MV-4-11 (cell line): ENCODE data around the gene ADAMTS10.
"Not testable (repeated sequence)": the region's sequence is repeated elsewhere in the genome, so short reads cannot be mapped to it uniquely, and the experiment has no call there.

Experiments used
- DNase-seq: peaks from one replicate; lab custom pipeline; 2025; lab: John Stamatoyannopoulos, UW

Gene ADAMTS10

DNA sequence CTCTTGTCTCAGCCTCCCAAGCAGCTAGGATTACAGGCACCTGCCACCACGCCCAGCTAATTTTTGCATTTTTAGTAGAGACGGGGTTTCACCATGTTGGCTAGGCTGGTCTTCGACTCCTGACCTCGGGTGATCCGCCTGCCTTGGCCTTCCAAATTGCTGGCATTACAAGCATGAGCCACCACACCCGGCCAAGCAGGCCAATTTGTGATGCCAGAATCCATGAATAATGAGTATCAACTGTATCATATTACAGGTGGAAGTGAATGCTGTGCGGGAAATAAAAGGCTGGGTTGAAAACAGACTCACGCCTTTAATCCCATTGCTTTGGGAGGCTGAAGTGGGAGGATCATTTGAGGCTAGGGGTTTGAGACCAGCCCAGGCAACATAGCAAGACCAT, 16.3 kb upstream of the ADAMTS10 start:
- no peak for DNase-seq

DNA sequence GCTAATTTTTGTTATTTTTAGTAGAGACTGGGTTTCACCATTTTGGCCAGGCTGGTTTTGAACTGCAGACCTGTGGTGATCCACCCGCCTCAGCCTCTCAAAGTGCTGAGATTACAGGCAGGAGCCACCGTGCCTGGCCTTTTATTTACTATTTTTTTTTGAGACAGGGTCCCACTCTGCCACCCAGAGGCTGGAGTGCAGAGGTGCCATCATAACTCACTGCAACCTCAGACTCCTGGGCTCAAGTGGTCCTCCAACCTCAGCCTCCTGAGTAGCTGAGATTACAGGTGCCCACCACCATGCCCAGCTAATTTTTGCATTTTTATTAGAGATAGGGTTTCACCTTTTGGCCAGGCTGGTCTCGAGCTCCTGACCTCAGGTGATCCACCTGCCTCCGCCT, 12.4 kb upstream of the ADAMTS10 start:
- peak; percentile 24 for DNase-seq

DNA sequence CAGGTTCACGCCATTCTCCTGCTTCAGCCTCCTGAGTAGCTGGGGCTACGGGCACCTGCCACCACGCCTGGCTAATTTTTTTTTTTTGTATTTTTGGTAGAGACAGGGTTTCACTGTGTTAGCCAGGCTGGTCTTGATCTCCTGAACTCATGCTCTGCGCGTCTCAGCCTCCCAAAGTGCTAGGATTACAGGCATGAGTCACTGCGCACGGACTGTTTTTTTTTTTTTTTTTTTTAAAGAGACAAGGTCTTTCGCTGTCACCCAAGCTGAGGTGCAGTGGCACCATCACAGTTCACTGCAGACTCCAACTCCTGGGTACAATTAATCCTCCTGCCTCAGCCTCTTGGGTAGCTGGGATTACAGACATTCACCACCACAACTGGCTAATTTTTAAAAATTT, 8.2 kb upstream of the ADAMTS10 start:
- peak; percentile 67 for DNase-seq

DNA sequence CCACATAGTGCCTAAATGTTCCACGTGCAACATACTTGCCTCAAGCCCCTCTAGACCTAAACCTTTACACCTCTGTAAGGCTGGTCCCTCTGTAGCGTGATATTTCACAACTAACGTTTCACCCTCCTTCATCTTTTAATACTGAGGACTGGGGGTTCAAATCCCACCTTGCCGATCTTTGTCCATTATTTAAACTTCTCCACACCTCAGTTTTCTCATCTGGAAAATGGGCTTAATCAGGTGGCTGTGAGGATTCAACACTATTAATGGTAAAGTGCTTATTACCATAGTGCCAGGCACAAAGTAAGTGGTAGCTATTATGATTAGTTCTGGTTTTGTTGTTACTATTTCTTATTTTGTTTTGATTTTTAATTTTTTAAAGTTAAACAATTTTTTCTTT, 7.5 kb upstream of the ADAMTS10 start:
- no peak for DNase-seq

DNA sequence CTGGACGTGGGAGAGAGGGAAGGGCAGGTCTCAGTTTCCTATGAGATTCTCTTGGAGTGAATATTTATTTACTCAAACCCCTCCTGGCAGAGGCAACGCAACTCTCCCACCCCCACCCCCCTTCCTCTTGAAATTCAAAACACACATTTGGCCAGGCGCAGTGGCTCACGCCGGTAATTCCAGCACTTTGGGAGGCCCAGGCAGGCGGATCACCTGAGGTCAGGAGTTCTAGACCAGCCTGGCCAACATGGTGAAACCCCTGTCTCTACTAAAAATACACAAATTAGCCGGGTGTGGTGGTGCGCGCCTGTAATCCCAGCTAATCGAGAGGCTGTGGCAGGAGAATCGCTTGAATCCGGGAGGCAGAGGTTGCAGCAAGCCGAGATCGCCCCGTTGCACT, 6.8 kb upstream of the ADAMTS10 start:
- not testable (repeated sequence) for DNase-seq

- DNase-seq = no peak
These were observed 6.3 kb upstream of the ADAMTS10 start for GRCh38 chr19:8616861-8617260.

DNA sequence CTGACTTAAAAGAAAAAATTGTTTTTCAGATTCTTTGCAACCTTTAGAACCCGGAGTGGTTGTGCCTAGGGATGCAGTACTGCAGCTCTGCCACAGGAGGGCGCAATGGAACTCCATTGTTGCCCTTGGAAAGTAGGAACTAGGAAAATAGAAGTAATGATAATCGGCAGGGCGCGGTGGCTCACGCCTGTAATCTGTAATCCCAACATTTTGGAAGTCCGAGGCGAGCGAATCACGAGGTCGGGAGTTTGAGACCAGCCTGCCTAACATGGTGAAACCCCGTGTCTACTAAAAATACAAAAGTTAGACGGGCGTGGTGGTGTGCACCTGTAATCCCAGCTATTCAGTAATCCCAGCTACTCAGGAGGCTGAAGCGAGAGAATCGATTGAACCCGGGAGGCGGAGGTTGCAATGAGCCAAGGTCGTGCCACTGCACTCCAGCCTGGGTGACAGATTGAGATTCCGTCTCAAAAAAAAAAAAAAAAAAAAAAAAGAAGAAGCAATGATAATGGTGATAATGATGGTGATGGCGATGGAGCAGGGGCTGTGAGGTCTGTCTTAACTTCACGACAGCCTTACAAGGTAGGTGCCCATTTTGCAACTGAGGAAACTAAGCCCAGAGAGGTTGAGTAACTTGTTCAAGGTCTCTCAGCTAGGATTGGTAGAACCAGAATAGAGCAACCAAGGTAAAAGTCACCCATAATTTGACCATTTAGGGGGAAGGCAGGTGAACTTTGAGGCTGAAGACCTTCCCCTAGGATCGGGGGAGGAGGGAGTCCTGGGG, 5.5 kb upstream of the ADAMTS10 start:
- peak; percentile 82 for DNase-seq

DNA sequence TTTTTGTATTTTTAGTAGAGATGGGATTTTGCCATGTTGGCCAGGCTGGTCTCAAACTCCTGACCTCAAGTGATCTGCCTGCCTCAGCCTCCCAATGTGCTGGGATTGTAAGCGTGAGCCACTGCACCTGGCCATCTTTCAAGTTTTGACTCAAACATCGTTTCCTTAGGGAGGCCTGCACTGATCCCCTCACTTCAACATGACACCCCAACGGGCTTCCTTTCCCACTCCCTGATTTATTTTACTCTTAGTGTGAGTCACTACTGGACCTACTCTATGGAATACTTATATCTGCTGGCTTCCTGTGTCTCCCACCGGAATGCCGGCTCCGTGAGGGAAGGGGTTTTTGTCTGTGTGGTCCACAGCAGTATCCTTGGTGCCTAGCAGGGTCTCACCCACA, 4.5 kb upstream of the ADAMTS10 start:
- DNase-seq = no peak

DNA sequence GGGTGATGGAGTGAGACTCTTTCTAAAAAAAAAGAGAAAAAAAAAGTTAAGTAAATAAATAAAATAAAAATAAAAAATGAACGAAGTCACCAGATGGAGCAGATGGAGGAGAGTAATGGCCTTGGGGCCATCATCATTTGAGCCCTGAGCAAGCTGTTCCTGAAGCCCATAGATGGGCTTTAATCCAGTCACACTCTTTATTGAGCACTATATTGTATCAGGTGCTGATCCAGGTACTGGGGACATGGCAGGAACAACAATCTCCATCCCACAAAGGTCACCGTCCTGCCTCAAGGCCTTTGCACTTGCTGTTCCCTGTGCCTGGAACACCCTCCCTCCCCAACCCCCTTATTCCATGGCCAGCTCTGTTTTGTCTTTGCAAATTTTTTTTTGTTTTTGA, 3.9 kb upstream of the ADAMTS10 start:
- DNase-seq = no peak

DNA sequence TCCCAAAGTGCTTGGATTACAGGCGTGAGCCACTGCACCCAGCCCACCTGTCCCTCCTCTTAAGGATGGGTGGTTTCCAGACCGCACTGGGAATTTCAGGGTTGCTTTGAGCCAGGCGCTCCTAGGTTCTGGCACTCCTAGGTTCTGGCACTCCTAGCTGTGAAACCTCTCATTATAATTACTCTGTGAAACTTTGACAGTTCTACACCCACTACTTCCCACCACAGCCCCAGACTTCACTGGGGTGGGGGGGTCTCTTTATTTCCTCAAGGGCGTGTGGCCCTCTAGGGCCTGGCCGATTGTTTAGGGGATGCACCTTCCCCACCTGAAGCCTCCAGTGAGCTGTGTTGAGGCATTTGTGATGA, 2.3 kb upstream of the ADAMTS10 start:
- no peak for DNase-seq

- DNase-seq = no peak
These were observed 1.6 kb upstream of the ADAMTS10 start for GRCh38 chr19:8611877-8612806.

- DNase-seq = no peak
These were observed 919 bp upstream of the ADAMTS10 start for GRCh38 chr19:8611391-8611876.

DNA sequence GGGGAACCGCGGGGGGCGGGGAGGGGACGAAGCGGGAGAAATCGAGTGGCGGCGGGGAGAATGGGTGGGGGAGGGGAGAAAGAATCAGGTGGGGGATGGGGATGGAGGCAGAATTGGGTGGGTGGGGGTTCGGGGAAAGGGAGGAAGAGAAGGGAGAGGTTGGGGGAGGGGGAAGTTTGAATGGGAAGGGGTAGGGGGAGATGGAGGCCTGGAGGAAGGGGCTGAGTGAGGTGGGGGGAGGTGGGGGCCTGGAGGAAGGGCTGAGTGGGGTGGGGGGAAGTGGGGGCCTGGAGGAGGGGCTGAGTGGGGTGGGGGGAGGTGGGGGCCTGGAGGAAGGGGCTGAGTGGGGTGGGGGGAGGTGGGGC, 403 bp upstream of the ADAMTS10 start:
- no peak for DNase-seq

DNA sequence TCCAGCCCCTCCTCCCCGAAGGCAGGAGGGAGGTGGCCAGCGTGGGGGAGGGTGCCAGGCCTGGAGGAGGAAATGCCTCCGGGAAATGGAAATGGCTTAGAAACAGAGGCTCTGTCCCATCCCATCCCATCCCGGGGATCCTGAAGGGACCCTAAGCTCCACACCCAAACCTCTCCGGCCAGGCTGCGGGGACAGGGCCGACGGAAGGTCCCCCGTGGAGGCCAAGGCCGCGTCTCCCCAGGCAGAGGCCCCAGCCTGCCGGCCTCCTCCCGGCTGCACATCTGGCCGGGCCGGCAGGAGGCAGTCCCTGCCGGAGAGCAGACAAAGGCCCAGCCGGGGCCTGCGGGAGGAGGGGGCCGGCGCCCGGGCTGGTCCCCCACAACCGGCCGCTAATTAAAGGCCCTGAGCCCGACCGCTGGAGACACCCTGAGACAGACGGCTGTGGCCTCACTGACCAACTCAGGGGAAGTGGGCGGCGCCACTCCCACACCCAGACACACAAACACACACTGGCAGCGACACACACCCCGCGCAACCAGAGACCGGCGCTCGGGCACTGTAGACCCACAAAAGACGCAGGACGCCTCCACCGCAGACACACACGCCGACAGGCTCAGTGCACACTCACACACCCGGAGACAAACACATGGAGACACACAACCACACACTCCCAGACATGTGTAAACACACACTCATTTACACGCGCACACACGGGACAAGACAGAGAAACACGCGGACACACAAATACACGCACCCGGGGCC, 1.1 kb downstream of the ADAMTS10 start:
- peak; percentile 60 for DNase-seq

DNA sequence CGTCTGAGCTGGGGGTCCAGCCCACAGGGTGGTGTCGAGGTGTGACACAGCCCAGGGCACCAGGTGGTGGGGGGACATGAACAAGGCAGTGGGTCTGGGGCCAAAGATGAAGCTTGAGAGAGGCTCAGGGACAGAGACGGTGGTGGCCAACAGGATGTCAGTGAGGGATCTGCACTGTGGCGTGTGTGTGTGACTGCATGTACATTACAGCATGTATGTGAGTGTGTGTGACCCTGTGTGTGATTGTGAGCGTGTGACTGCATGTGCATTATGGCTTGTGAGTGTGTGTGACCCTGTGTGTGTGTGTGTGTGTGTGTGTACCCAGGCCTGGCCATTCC, 1.6 kb downstream of the ADAMTS10 start:
- no peak for DNase-seq

DNA sequence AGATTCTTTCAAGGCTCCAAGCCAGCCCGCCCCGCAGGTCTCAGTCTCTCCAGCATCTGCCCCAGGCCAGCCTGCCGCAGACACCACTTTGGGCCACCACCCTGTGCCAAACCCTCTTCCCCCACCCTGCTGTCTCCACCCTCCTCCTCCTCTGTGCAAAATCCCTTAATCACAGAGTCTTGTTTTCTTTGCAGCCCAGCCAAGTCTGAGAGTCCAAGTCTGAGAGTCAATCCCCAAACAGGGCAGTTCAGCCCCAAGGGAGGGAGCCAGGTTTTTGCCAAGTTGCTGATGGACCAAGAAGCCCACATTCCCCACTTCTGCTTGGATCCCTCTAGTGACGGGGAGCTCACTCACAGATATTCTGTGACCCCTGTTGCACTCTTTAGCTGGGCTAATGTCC, 3.1 kb downstream of the ADAMTS10 start:
- DNase-seq = no peak

DNA sequence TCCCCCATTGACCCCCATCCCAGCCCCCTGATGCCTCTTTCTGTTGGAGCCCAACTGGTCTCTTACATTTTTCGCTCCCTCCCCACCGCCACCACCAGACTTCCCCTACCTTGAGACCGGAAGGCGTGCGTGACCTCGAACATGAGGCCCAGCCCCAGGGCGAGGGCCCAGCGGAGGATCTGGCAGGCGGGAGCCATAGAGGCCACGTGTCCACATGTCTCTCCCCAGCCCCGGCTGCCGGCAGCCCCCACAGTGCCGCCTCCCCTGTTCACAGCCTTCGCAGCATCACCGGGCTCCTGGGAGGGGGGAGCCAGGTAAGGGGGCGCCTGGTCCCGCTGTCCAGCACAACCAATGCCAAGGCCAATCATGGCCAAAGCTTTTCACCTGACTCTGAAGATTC, 5.0 kb downstream of the ADAMTS10 start:
- no peak for DNase-seq

GRCh38 chr19:8601796-8602195, 8.7 kb downstream of the ADAMTS10 start:
- no peak for DNase-seq

DNA sequence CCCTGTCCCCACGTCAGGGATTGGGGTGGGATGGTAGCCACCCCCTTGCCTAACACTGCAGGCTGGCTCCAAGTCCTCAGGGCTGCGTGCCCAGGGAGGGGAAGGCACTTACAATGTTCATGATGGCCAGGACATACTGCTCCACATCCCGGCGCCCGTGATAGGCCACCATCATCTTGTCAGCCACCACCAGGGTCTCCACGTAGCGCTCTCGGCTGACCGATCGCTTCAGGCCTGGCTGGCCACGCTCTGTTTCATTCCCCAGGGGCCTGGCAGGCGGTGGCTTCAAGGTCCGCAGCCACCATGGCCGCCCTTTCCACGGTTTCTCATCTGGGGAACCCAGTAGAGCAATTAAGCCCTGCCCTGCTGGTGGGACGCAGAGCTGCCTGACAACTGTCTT, 9.7 kb downstream of the ADAMTS10 start:
- no peak for DNase-seq

DNA sequence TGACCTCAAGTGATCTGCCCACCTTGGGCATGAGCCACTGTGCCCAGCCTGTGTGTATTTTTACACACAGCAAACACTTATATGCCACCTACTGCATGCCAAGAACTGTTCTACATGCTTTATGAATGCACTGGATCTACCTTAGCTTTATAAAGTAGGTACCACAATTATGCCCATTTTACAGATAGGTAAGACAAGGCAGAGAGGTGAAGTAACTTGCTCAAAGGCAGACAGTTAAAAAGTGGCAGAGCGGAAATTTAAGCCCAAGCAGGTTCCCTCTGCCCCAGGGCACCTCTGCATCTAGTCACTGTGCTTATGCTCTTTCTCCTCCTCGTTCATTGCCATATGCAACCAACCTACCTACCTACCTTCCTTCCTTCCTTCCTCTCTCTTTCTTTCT, 10.5 kb downstream of the ADAMTS10 start:
- DNase-seq = no peak

DNA sequence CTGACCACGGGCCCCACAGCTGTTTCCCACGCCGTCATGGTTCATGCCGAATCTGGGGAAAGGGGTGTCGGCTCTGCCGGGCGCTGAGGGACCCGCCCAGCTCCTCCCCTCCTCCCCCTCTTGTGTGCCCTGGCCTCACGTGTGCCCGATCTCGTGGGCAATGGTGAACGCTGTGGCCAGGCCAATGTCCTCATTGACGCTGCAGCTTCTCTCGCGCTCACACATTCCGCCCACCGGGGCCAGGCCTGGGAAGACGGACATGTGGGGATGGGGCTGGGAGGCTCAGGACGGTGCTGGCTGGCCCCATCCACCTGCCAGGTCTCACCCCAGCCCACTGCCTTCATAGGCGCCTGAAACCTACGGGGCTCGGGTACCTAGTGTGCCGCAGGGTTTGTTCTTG, 14.3 kb downstream of the ADAMTS10 start:
- DNase-seq = no peak

- DNase-seq = no peak
These were observed 14.9 kb downstream of the ADAMTS10 start for GRCh38 chr19:8595651-8596050.

DNA sequence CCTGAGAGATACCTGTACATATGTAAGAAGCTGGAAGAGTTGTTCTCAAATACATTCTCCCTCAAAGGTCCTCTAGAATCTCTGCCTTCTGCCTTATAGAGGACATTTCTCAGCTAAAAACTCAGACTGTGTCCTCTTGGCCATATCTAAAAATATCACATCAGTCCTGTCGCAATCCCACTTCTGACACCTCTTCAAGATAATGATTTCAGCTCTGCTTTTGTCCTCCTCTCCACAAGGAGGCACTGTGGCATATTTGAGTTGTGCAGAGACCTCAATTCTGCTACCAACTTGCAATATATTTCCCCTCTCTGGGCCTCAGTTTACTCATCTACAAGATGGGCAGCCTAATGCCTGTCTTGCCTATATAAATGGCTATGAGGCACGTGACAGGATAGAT, 16.6 kb downstream of the ADAMTS10 start:
- peak; percentile 52 for DNase-seq
